DOHH2 (cell line): ENCODE results near the gene AATF.

ENCODE experiments used
- H3F3A ChIP-seq: fragments of 200-600 bp; sonication (generic), shearing (Covaris generic); 2 replicates; pipeline ENCODE4 v1.6.0; 2016; ENCODE audit warnings: antibody characterized with exemption, mild to moderate bottlenecking; ENCODE audit not compliant: control insufficient read depth, insufficient read depth
- H3K27ac ChIP-seq: fragments of 200-600 bp; sonication (generic); 2 replicates; pipeline ENCODE4 v1.5.1; 2014; ENCODE audit warnings: low read depth, mild to moderate bottlenecking, low read length, moderate library complexity
- H3K27me3 ChIP-seq: fragments of 200-600 bp; sonication (generic); 2 replicates; pipeline ENCODE4 v1.6.1; 2014; ENCODE audit warnings: mild to moderate bottlenecking, low read length, mixed read lengths; ENCODE audit not compliant: control insufficient read depth
- H3K36me3 ChIP-seq: fragments of 200-600 bp; sonication (generic); 2 replicates; pipeline ENCODE4 v1.6.1; 2014; ENCODE audit warnings: mild to moderate bottlenecking, low read length, moderate library complexity, mixed read lengths; ENCODE audit not compliant: control insufficient read depth
- H3K4me1 ChIP-seq: fragments of 200-600 bp; sonication (generic); 2 replicates; pipeline ENCODE4 v1.6.1; 2014; ENCODE audit warnings: mild to moderate bottlenecking, low read length, mixed read lengths; ENCODE audit not compliant: control insufficient read depth
- H3K4me2 ChIP-seq: fragments of 200-600 bp; sonication (generic); 2 replicates; pipeline ENCODE4 v1.6.0; 2014; ENCODE audit warnings: mild to moderate bottlenecking, low read length, moderate library complexity
- H3K4me3 ChIP-seq: fragments of 200-600 bp; sonication (generic); 2 replicates; pipeline ENCODE4 v1.5.1; 2014; ENCODE audit warnings: mild to moderate bottlenecking, low read length, mixed read lengths
- H3K79me2 ChIP-seq: fragments of 200-600 bp; sonication (generic); 2 replicates; pipeline ENCODE4 v1.6.1; 2014; ENCODE audit warnings: mild to moderate bottlenecking, low read length, mixed read lengths; ENCODE audit not compliant: control insufficient read depth
- H3K9me2 ChIP-seq: fragments of 200-600 bp; sonication (generic); replicated peaks from 2 replicates; pipeline ENCODE4 v1.6.1; 2014; ENCODE audit warnings: mild to moderate bottlenecking, low read length, mixed read lengths; ENCODE audit not compliant: control insufficient read depth
- H3K9me3 ChIP-seq: fragments of 200-600 bp; sonication (generic); 2 replicates; pipeline ENCODE4 v1.6.1; 2014; ENCODE audit warnings: antibody characterized with exemption, low read length, mixed read lengths; ENCODE audit not compliant: control insufficient read depth, insufficient read depth
- H4K20me1 ChIP-seq: fragments of 200-600 bp; sonication (generic); 2 replicates; pipeline ENCODE4 v1.6.0; 2014; ENCODE audit warnings: low read depth, mild to moderate bottlenecking, antibody characterized with exemption, low read length, moderate library complexity; ENCODE audit not compliant: control insufficient read depth, insufficient read depth
- CTCF ChIP-seq: fragments of 200-600 bp; sonication (generic); IDR thresholded peaks from one replicate; pipeline ENCODE4 v1.5.1; 2014; ENCODE audit warnings: antibody characterized with exemption, mild to moderate bottlenecking, low read depth, low read length; ENCODE audit not compliant: poor library complexity, severe bottlenecking
- EZH2phosphoT487 ChIP-seq: fragments of 200-600 bp; sonication (generic); IDR thresholded peaks from 2 replicates; pipeline ENCODE4 v1.6.1; 2017; ENCODE audit warnings: borderline replicate concordance, mild to moderate bottlenecking, antibody characterized with exemption, low read length, moderate library complexity, mixed read lengths

Gene AATF

DNA sequence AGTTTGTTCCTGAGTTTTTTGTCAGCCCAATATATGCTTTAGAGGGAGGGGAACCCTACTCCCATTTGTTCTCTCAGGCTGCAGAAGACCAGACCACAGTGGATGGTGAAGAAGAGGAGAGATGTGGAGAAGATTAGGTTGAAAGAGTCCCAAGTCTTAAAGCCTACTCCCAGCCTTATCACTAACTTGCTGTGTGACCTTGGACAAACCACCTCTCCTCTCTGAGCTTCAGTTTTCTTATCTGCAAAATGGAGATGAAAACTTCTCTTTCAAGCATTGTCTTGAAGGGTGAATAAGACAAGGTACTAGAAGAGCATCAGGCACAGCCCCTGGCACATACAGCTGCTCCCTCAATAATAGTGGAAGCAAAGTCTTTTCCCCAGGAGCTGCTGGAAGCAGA, 26.6 kb upstream of the AATF start:
- H3K27me3 ChIP-seq = peaks cover 42% of the 10 kb centered on the region
- H3F3A ChIP-seq = no peaks in the 10 kb centered on the region
- no peaks in the 10 kb centered on the region for H3K9me2 ChIP-seq
- H3K79me2 ChIP-seq = no peaks in the 10 kb centered on the region
- H3K27ac ChIP-seq = no peak overlapping the region
- H3K9me3 ChIP-seq = no peaks in the 10 kb centered on the region
- no peaks in the 10 kb centered on the region for H3K36me3 ChIP-seq
- no peaks in the 10 kb centered on the region for H4K20me1 ChIP-seq
- H3K4me2 ChIP-seq = no peak overlapping the region
- H3K4me3 ChIP-seq = no peak overlapping the region
- H3K4me1 ChIP-seq = no peaks in the 10 kb centered on the region
- no peak for TF ChIP-seq EZH2phosphoT487
- TF ChIP-seq CTCF = no peak

DNA sequence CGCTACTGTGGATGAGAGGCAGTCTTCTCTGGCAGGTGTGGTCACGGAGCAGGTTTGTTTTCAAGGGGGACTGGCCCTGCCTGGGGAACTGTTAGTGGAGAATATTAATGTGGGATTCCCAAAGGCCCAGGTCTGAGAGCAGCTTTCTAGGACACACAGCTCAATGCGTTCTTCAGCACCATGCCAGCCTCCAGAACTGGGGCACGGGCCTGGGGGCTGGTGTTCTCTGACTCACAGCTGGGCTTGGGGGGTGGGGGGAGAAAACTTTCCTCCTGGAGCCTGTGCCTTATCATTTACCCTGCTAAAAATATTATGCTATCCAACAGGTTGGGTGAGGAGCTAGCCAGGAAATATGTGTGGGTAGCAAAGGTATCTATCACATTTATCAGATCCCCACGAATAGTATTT, 24.9 kb upstream of the AATF start:
- Histone ChIP-seq H3K36me3 (no peaks in the 10 kb centered on the region), H3K79me2 (no peaks in the 10 kb centered on the region), H3K27ac (no peak overlapping the region), H3K4me2 (no peak overlapping the region), H3K4me3 (no peak overlapping the region), H3K9me3 (no peaks in the 10 kb centered on the region), H3K27me3 (peaks cover 37% of the 10 kb centered on the region), H4K20me1 (no peaks in the 10 kb centered on the region), H3K9me2 (no peaks in the 10 kb centered on the region), H3F3A (no peaks in the 10 kb centered on the region), H3K4me1 (peaks cover 13% of the 10 kb centered on the region)
- no peak for TF ChIP-seq EZH2phosphoT487
- no peak for TF ChIP-seq CTCF

GRCh38 chr17:36926226-36926625, 22.5 kb upstream of the AATF start:
- Histone ChIP-seq H3K9me2 (no peaks in the 10 kb centered on the region), H3K4me3 (no peak overlapping the region), H3K9me3 (no peaks in the 10 kb centered on the region), H3K4me2 (no peak overlapping the region), H4K20me1 (no peaks in the 10 kb centered on the region), H3K36me3 (no peaks in the 10 kb centered on the region), H3K27ac (no peak overlapping the region), H3F3A (no peaks in the 10 kb centered on the region), H3K27me3 (peaks cover 37% of the 10 kb centered on the region), H3K79me2 (no peaks in the 10 kb centered on the region), H3K4me1 (peaks cover 15% of the 10 kb centered on the region)
- TF ChIP-seq CTCF = no peak
- TF ChIP-seq EZH2phosphoT487 = no peak

DNA sequence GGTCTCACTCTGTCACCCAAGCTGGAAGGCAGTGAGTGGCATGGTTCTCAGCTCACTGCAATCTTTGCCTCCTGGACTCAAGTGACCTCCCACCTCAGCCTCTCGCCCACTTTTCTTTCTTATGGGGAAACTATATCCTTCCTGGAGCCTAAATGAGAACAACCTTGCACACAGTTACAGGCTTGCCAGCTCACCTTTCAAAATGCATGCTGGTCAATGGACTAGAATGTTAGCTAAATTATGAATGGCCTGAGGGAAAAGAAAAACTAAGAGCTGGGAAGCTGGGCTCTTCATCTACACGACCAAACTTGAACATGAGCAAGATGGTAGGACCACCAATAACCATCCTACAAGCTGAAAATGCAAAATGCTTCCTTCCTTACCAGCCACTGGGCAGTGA, 22.1 kb upstream of the AATF start:
- Histone ChIP-seq H3K4me3 (no peak overlapping the region), H3K4me1 (peaks cover 15% of the 10 kb centered on the region), H3K9me3 (no peaks in the 10 kb centered on the region), H3K27ac (no peak overlapping the region), H3K27me3 (peaks cover 37% of the 10 kb centered on the region), H3K79me2 (no peaks in the 10 kb centered on the region), H3F3A (no peaks in the 10 kb centered on the region), H3K4me2 (no peak overlapping the region), H3K9me2 (no peaks in the 10 kb centered on the region), H3K36me3 (no peaks in the 10 kb centered on the region), H4K20me1 (no peaks in the 10 kb centered on the region)
- TF ChIP-seq EZH2phosphoT487 = no peak
- TF ChIP-seq CTCF = no peak
